ENCODE measurements around the gene CTXN3.

- TF ChIP-seq YY1 (IDR thresholded peaks at IDR 0.05; ENCODE audit: insufficient read depth, insufficient read length) (no peak), ZNF274 (IDR thresholded peaks at IDR 0.05; ENCODE audit: low read depth, low read length) (no peak), SUZ12 (IDR thresholded peaks at IDR 0.05; ENCODE audit: extremely low read depth, insufficient read depth, insufficient read length) (no peak)
These were observed 47.3 kb upstream of the CTXN3 start for GRCh38 chr5:127601601-127602000.

Measured in NT2/D1 (cell line).